Testis (tissue), 3 donors: ENCODE results near the gene KLF13. TPM values are rescaled to one million over a fixed set of nuclear protein-coding genes. Genes with fewer than 3 reads are reported as not detected.

Source experiments
- DNase-seq: peaks from one replicate; pipeline ENCODE4 v3.0.0-alpha.2; 2019
- H3K27ac ChIP-seq, 2 donors: fragments of 200-600 bp; sonication (generic); one replicate each; pipeline ENCODE4 v1.5.1; 2019
- H3K27me3 ChIP-seq: fragments of 200-600 bp; sonication (generic); one replicate; pipeline ENCODE4 v1.5.1; 2019
- H3K36me3 ChIP-seq: fragments of 200-600 bp; sonication (generic); one replicate; pipeline ENCODE4 v1.5.1; 2017; ENCODE audit warnings: low read depth; ENCODE audit errors: missing control alignments
- H3K4me1 ChIP-seq: fragments of 200-600 bp; sonication (generic); one replicate; pipeline ENCODE4 v1.5.1; 2019
- H3K4me3 ChIP-seq, 2 donors: fragments of 200-600 bp; sonication (generic); one replicate each; pipeline ENCODE4 v1.5.1; 2017 to 2019
- H3K9me3 ChIP-seq: fragments of 200-600 bp; sonication (generic); one replicate; pipeline ENCODE4 v1.5.1; 2017
- CTCF ChIP-seq, 3 experiments: fragments of 450-650 bp in 2 of 3; fragments of 200-600 bp in 1 of 3; sonication (generic) in 1 of 3; IDR thresholded peaks; one replicate each; pipeline ENCODE4 v1.5.1; 2016 to 2019; ENCODE audit warnings: antibody characterized with exemption in 3 of 3, mild to moderate bottlenecking in 2 of 3, moderate library complexity in 1 of 3
- POLR2A ChIP-seq: fragments of 450-650 bp; IDR thresholded peaks from one replicate; pipeline ENCODE4 v1.6.1; 2017; ENCODE audit warnings: antibody characterized with exemption, mild to moderate bottlenecking, moderate library complexity
- WGBS, 2 donors: methylation state at CpG; one replicate each; pipeline ENCODE4 v1.1.5; 2018; 5-methylcytosine and 5-hydroxymethylcytosine counted together
- intact Hi-C: fragments of 100-400 bp; cut with DNase I; formaldehyde crosslinking; loops from one replicate; pipeline ENCODE4 v1.15.1; 2023; ENCODE audit warnings: low total_unique reads
- polyA plus RNA-seq: library from polyadenylated mRNA; stranded (reverse); fragments of 350-450 nt; fragmentation: Illumina TruSeq; extraction: RNeasy Lipid Tissue Mini Kit (QIAGEN cat#74804); gene quantifications from one replicate; pipeline ENCODE4 v1.2.3, GENCODE V29; 2014; ENCODE audit warnings: low read depth, low replicate concordance; ENCODE audit not compliant: insufficient read depth
- total RNA-seq, 2 donors: library from RNA; depleted of rRNA; stranded (reverse); fragments of >200 nt; gene quantifications; one replicate each; pipeline ENCODE4 v1.2.3, GENCODE V29; 2016

Gene KLF13
- total and polyA plus RNA-seq, 3 donors from 2014 or later, result 41.9 to 61.7 (median 45.7) TPM

- intact Hi-C loops, result no loop called here
- WGBS, 2 donors, result 51 to 52% methylated on average over 4 to 5 of the region's 5 CpGs
- H3K27ac ChIP-seq, result peak overlapping the region in 1 of 2 donors; percentile 6
- H3K36me3 ChIP-seq, result no peaks in the 10 kb centered on the region
- H3K4me3 ChIP-seq, result no peak overlapping the region
- no peaks in the 10 kb centered on the region for H3K27me3 ChIP-seq
- no peak for TF ChIP-seq POLR2A
- TF ChIP-seq CTCF (IDR thresholded peaks at IDR 0.05), result no peak
- DNase-seq, result no peak
- peaks cover 17% of the 10 kb centered on the region for H3K4me1 ChIP-seq
- no peaks in the 10 kb centered on the region for H3K9me3 ChIP-seq
These were observed 2.4 kb upstream of the KLF13 start for GRCh38 chr15:31324186-31324585.

- Histone ChIP-seq H3K27ac (peak overlapping the region; percentile 98 to 99), H3K4me1 (peaks cover 25% of the 10 kb centered on the region), H3K9me3 (no peaks in the 10 kb centered on the region), H3K27me3 (no peaks in the 10 kb centered on the region), H3K36me3 (no peaks in the 10 kb centered on the region), H3K4me3 (peak overlapping the region; percentile 88 to 93)
- 48 to 50% methylated on average over 23 of the region's 23 CpGs for WGBS, 2 donors
- TF ChIP-seq CTCF (IDR thresholded peaks at IDR 0.05), result no peak
- no peak for TF ChIP-seq POLR2A
- intact Hi-C loops, result no loop called here
- DNase-seq, result no peak
These were observed 1.6 kb upstream of the KLF13 start for GRCh38 chr15:31324806-31325594.

GRCh38 chr15:31325595-31326155 is 960 bp upstream of the KLF13 start:
- H3K36me3 ChIP-seq, result no peaks in the 10 kb centered on the region
- DNase-seq, result peak; percentile 84
- H3K27ac ChIP-seq, result peak overlapping the region; percentile 98 to 99
- TF ChIP-seq POLR2A, result no peak
- TF ChIP-seq CTCF (IDR thresholded peaks at IDR 0.05), result no peak
- no peaks in the 10 kb centered on the region for H3K27me3 ChIP-seq
- peak overlapping the region; percentile 88 to 93 for H3K4me3 ChIP-seq
- H3K9me3 ChIP-seq, result no peaks in the 10 kb centered on the region
- intact Hi-C loops, result loop anchor here (2.0 kb wide), 1 partner anchor 39 kb away; no protein-coding TSS in a partner anchor
- WGBS, 2 donors, result 0 to 1% methylated on average over 5 to 40 of the region's 58 CpGs
- H3K4me1 ChIP-seq, result peaks cover 31% of the 10 kb centered on the region

- no peaks in the 10 kb centered on the region for H3K36me3 ChIP-seq
- intact Hi-C loops, result loop anchor here (2.0 kb wide), 1 partner anchor 38 kb away; no protein-coding TSS in a partner anchor
- peaks cover 45% of the 10 kb centered on the region for H3K4me1 ChIP-seq
- WGBS, 2 donors, result 0% methylated on average over 1 to 7 of the region's 130 CpGs
- peak; percentile 70 for DNase-seq
- H3K27ac ChIP-seq, result peak overlapping the region; percentile 86 to 99
- no peaks in the 10 kb centered on the region for H3K27me3 ChIP-seq
- no peaks in the 10 kb centered on the region for H3K9me3 ChIP-seq
- no peak for TF ChIP-seq POLR2A
- TF ChIP-seq CTCF (IDR thresholded peaks at IDR 0.05), result no peak
- H3K4me3 ChIP-seq, result peak overlapping the region; percentile 88 to 93
These were observed 437 bp downstream of the KLF13 start for GRCh38 chr15:31326875-31327668.
